ENCODE results near the gene WWC1.
A peak's percentile ranks its signal among the peaks of the same experiment; 100 is the strongest.

GRCh38 chr5:168393773-168394172, 102.3 kb downstream of the WWC1 start:
- TF ChIP-seq, protein P1, sequence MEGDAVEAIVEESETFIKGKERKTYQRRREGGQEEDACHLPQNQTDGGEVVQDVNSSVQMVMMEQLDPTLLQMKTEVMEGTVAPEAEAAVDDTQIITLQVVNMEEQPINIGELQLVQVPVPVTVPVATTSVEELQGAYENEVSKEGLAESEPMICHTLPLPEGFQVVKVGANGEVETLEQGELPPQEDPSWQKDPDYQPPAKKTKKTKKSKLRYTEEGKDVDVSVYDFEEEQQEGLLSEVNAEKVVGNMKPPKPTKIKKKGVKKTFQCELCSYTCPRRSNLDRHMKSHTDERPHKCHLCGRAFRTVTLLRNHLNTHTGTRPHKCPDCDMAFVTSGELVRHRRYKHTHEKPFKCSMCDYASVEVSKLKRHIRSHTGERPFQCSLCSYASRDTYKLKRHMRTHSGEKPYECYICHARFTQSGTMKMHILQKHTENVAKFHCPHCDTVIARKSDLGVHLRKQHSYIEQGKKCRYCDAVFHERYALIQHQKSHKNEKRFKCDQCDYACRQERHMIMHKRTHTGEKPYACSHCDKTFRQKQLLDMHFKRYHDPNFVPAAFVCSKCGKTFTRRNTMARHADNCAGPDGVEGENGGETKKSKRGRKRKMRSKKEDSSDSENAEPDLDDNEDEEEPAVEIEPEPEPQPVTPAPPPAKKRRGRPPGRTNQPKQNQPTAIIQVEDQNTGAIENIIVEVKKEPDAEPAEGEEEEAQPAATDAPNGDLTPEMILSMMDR (IDR thresholded peaks at IDR 0.05; ENCODE audit: poor library complexity) = no peak
- TF ChIP-seq EZH2 (IDR thresholded peaks at IDR 0.05; ENCODE audit: borderline replicate concordance) (no peak), EZH2phosphoT487 (IDR thresholded peaks at IDR 0.05; ENCODE audit: low read depth, severe bottlenecking, unreplicated experiment) (peak; percentile 40)
